IMR-90 (cell line): ENCODE results near the gene DGKD. TPM values are rescaled to one million over a fixed set of nuclear protein-coding genes. Genes with fewer than 3 reads are reported as not detected.

Source experiments
- ATAC-seq: fragments of 200-7000 bp; cut with Tn5 transposase; 2 replicates; pipeline ENCODE4 v1.9.1; 2020; ENCODE audit warnings: low read depth, mild to moderate bottlenecking, moderate library complexity
- BruUV-seq: library from RNA; stranded (reverse); fragments of 400-500 nt; replicated peaks from 2 replicates; lab custom pipeline; 2021; lab: Mats Ljungman, UMichigan
- CTCF ChIA-PET: fragments of 300-600 bp; formaldehyde crosslinking; extraction: SDS; loops from one replicate; lab custom pipeline; 2021; ENCODE audit warnings: antibody characterized with exemption; lab: Yijun Ruan, JAX
- POLR2A ChIA-PET: fragments of 300-600 bp; sonication (Branson Sonifier 250); formaldehyde crosslinking; loops from one replicate; lab custom pipeline; 2022; ENCODE audit warnings: antibody characterized with exemption; ENCODE audit not compliant: unreplicated experiment; lab: Charles Lee
- DNase-seq: peaks from one replicate; pipeline ENCODE4 v3.0.0; 2013
- H2AFZ ChIP-seq: replicated peaks from 2 replicates; pipeline ENCODE3; 2013; ENCODE audit warnings: low read length, mild to moderate bottlenecking; ENCODE audit not compliant: poor library complexity
- H2AK5ac ChIP-seq: 2 replicates; pipeline ENCODE4 v1.6.1; 2013; ENCODE audit warnings: low read depth, low read length, inconsistent platforms
- H2AK9ac ChIP-seq: replicated peaks from 2 replicates; pipeline ENCODE3; 2013; ENCODE audit warnings: mild to moderate bottlenecking, low read depth, low read length, moderate library complexity; ENCODE audit not compliant: poor library complexity
- H2BK120ac ChIP-seq: 2 replicates; pipeline ENCODE4 v1.6.1; 2013; ENCODE audit warnings: low read depth, low read length, inconsistent platforms
- H2BK15ac ChIP-seq: 3 replicates; pipeline ENCODE4 v1.6.1; 2013; ENCODE audit warnings: low read depth, low read length, inconsistent platforms
- H2BK20ac ChIP-seq: 2 replicates; pipeline ENCODE4 v1.6.1; 2013; ENCODE audit warnings: low read depth, mild to moderate bottlenecking, inconsistent platforms, low read length, moderate library complexity
- H2BK5ac ChIP-seq: 2 replicates; pipeline ENCODE4 v1.6.1; 2013; ENCODE audit warnings: mild to moderate bottlenecking, low read depth, low read length, inconsistent platforms; ENCODE audit not compliant: poor library complexity, severe bottlenecking
- H3K14ac ChIP-seq: replicated peaks from 2 replicates; pipeline ENCODE4 v1.6.1; 2013; ENCODE audit warnings: low read depth, low read length, inconsistent platforms
- H3K18ac ChIP-seq: 2 replicates; pipeline ENCODE4 v1.6.1; 2013; ENCODE audit warnings: low read depth, low read length, control low read depth
- H3K23ac ChIP-seq: 2 replicates; pipeline ENCODE4 v1.6.1; 2013; ENCODE audit warnings: low read depth, low read length, inconsistent platforms
- H3K27ac ChIP-seq: 2 replicates; pipeline ENCODE4 v1.5.1; 2013; ENCODE audit warnings: mild to moderate bottlenecking, control low read depth, low read length; ENCODE audit not compliant: insufficient read depth
- H3K27me3 ChIP-seq: 2 replicates; pipeline ENCODE4 v1.6.1; 2013; ENCODE audit warnings: low read length; ENCODE audit not compliant: control insufficient read depth, insufficient read depth
- H3K36me3 ChIP-seq: 2 replicates; pipeline ENCODE4 v1.6.1; 2013; ENCODE audit warnings: low read length, mixed read lengths; ENCODE audit not compliant: control insufficient read depth, insufficient read depth
- H3K4ac ChIP-seq: 2 replicates; pipeline ENCODE4 v1.6.1; 2013; ENCODE audit warnings: low read depth, low read length, inconsistent platforms
- H3K4me1 ChIP-seq: 2 replicates; pipeline ENCODE4 v1.6.1; 2013; ENCODE audit warnings: low read length, mixed read lengths; ENCODE audit not compliant: control insufficient read depth, insufficient read depth
- H3K4me2 ChIP-seq: 2 replicates; pipeline ENCODE4 v1.6.1; 2013; ENCODE audit warnings: low read depth, mild to moderate bottlenecking, control low read depth, low read length, moderate library complexity
- H3K4me3 ChIP-seq: 2 replicates; pipeline ENCODE4 v1.5.1; 2013; ENCODE audit warnings: low read depth, mild to moderate bottlenecking, control low read depth, low read length, moderate library complexity; ENCODE audit not compliant: insufficient read depth
- H3K56ac ChIP-seq: 2 replicates; pipeline ENCODE4 v1.6.1; 2013; ENCODE audit warnings: low read length, inconsistent platforms; ENCODE audit not compliant: insufficient read depth; ENCODE audit errors: extremely low read depth
- H3K79me1 ChIP-seq, 2 experiments: 2 replicates each; pipeline ENCODE4 v1.6.1; 2013; ENCODE audit warnings: low read length in 2 of 2, inconsistent platforms in 1 of 2, low read depth in 1 of 2
- H3K9ac ChIP-seq: 2 replicates; pipeline ENCODE4 v1.6.1; 2013; ENCODE audit warnings: low read depth, low read length, control low read depth
- H3K9me1 ChIP-seq: 2 replicates; pipeline ENCODE4 v1.6.1; 2013; ENCODE audit warnings: low read length, inconsistent platforms; ENCODE audit not compliant: insufficient read depth
- H3K9me3 ChIP-seq: 2 replicates; pipeline ENCODE4 v1.6.1; 2013; ENCODE audit warnings: low read length; ENCODE audit not compliant: control insufficient read depth, insufficient read depth
- H4K20me1 ChIP-seq: 2 replicates; pipeline ENCODE4 v1.6.1; 2013; ENCODE audit warnings: low read length, inconsistent platforms; ENCODE audit not compliant: insufficient read depth
- H4K5ac ChIP-seq: 2 replicates; pipeline ENCODE4 v1.6.1; 2013; ENCODE audit warnings: mild to moderate bottlenecking, low read depth, low read length, control low read depth
- H4K8ac ChIP-seq, 2 experiments: 2 replicates each; pipeline ENCODE4 v1.6.1; 2013; ENCODE audit warnings: low read depth in 2 of 2, low read length in 2 of 2, control low read depth in 1 of 2, inconsistent platforms in 1 of 2
- H4K91ac ChIP-seq: 2 replicates; pipeline ENCODE4 v1.6.1; 2013; ENCODE audit warnings: low read depth, low read length, inconsistent platforms; ENCODE audit not compliant: insufficient read depth
- CEBPB ChIP-seq: IDR thresholded peaks from 2 replicates; pipeline ENCODE4 v1.6.1; 2012; ENCODE audit warnings: low read depth, low read length, improper control_type of control experiment
- FOS ChIP-seq: fragments of 150-350 bp; IDR thresholded peaks from 2 replicates; pipeline ENCODE4 v1.6.1; 2016; ENCODE audit warnings: low read depth, low read length
- MAFK ChIP-seq: IDR thresholded peaks from 2 replicates; pipeline ENCODE4 v1.6.1; 2012; ENCODE audit warnings: low read depth, low read length, improper control_type of control experiment
- RCOR1 ChIP-seq: IDR thresholded peaks from 2 replicates; pipeline ENCODE4 v1.6.1; 2012; ENCODE audit warnings: mild to moderate bottlenecking, low read length, improper control_type of control experiment; ENCODE audit not compliant: insufficient replicate concordance
- RFX5 ChIP-seq: IDR thresholded peaks from 2 replicates; pipeline ENCODE4 v1.8.0; 2012; ENCODE audit warnings: low read depth, mild to moderate bottlenecking, low read length, moderate library complexity
- SMC3 ChIP-seq: fragments of 150-350 bp; IDR thresholded peaks from 2 replicates; pipeline ENCODE4 v1.6.1; 2016; ENCODE audit warnings: low read depth, mild to moderate bottlenecking, antibody characterized with exemption, low read length, moderate library complexity
- WGBS, 2 experiments: methylation state at CpG; one replicate each; pipeline versions ENCODE4 v1.1.5 to v1.1.7; 2013; ENCODE audit warnings: missing lambda C conversion rate in 2 of 2; ENCODE audit not compliant: insufficient read length in 1 of 2; ENCODE audit errors: extremely low coverage in 2 of 2; 5-methylcytosine and 5-hydroxymethylcytosine counted together
- dilution Hi-C: fragments of 300-500 bp; cut with HindIII; formaldehyde crosslinking; loops from one replicate; pipeline ENCODE4 v1.14.3; 2018; ENCODE audit warnings: low sequenced_read_pairs; ENCODE audit not compliant: unreplicated experiment
- in situ Hi-C: fragments of 300-500 bp; cut with MboI; formaldehyde crosslinking; loops from 3 replicates; pipeline ENCODE4 v1.14.3; 2019; ENCODE audit warnings: low sequenced_read_pairs, inconsistent platforms, mixed read lengths
- intact Hi-C: fragments of 100-400 bp; cut with micrococcal nuclease; formaldehyde crosslinking; loops from 2 replicates; pipeline ENCODE4 v1.10.0; 2022
- polyA plus RNA-seq, 3 experiments: library from polyadenylated mRNA; depleted of rRNA; stranded (reverse); fragments of >200 nt; gene quantifications; 2 replicates each; pipeline ENCODE4 v1.2.3, GENCODE V29; 2012; ENCODE audit warnings: low replicate concordance in 1 of 3
- total RNA-seq: library from RNA; depleted of rRNA; stranded (reverse); fragments of >200 nt; gene quantifications from 2 replicates; pipeline ENCODE4 v1.2.3, GENCODE V29; 2012
- TF ChIP-seq, protein P1 (sequence below): conservative IDR thresholded peaks from 2 replicates; pipeline ENCODE4 v1.5.1; 2012; ENCODE audit warnings: mild to moderate bottlenecking, low read depth, low read length, improper control_type of control experiment
- TF ChIP-seq, protein P2 (sequence below): fragments of 150-350 bp; IDR thresholded peaks from 2 replicates; pipeline ENCODE4 v1.6.1; 2017; ENCODE audit warnings: mild to moderate bottlenecking, antibody characterized with exemption, low read length, low read depth
- TF ChIP-seq, protein P3 (sequence below): fragments of 150-350 bp; IDR thresholded peaks from 2 replicates; pipeline ENCODE4 v1.6.1; 2016; ENCODE audit warnings: low read depth, mild to moderate bottlenecking, low read length, moderate library complexity, borderline replicate concordance

The DGKD gene
- total and polyA plus RNA-seq, 2 of the 4 experiments (the other 2 are of a cell fraction), result 6.5 to 10.1 TPM

DNA sequence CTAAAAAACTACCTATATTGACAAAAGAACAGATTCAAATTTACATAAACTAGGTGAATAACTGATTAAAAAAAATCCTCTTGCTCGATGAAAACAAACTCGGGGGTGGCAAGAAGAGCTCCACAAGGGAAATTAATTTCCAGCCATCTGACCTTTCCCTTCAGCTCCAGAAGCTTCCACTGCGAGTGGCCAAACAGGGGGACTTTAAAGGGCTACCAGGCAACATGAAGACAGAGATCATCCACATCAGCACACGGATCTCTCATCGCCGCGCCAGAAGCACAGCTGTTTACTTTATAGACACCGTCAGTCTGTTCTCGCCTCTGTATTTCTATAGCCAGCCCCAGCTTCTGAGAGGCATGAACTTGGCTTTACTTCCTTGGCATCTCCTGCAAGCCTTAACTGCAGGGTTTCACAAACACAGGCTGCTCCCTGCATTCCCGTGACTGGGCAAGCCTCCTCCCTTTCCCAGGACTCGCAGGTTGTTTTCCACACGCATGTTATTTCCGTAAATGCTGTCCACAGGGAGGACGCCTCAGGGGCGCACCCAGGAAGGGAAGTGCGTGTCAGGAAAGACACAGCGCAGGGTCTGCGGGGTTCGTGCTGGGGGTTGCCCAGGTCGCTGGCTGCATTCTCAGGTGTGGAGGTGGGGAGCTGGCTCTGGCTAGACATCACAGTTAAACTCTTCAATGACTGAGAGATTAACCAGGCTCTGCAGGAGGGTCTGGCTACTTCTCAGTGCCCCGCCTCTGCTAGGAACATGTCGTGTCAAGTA, 127.3 kb downstream of the DGKD start:
- Histone ChIP-seq H3K4me2 (no peak overlapping the region), H3K9me3 (no peaks in the 10 kb centered on the region), H3K4me1 (peaks cover 5% of the 10 kb centered on the region), H3K9ac (no peak overlapping the region), H3K18ac (no peak overlapping the region), H3K9me1 (peaks cover 10% of the 10 kb centered on the region), H4K20me1 (no peaks in the 10 kb centered on the region; the same call in 1 of the 2 replicates), H4K8ac (no peak overlapping the region), H3K27ac (no peak overlapping the region), H2AFZ (peak overlapping the region; percentile 29), H3K79me1 (peaks cover 0 to 4% of the 10 kb centered on the region in 2 experiments; a peak in 1 of 4 replicates), H2BK20ac (no peak overlapping the region), H3K4me3 (no peak overlapping the region), H3K23ac (no peak overlapping the region), H3K56ac (no peak overlapping the region), H3K4ac (no peak overlapping the region), H3K14ac (no peak overlapping the region; the same call in 1 of the 2 replicates), H2AK5ac (0 out of 2 replicates have a peak overlapping the region, but pooled peaks have one; percentile 13), H2BK5ac (no peak overlapping the region), H2BK15ac (no peak overlapping the region), H4K91ac (no peak overlapping the region; the same call in 1 of the 2 replicates), H2BK120ac (no peak overlapping the region), H2AK9ac (no peak overlapping the region), H3K27me3 (no peaks in the 10 kb centered on the region), H3K36me3 (peaks cover 41% of the 10 kb centered on the region), H4K5ac (no peak overlapping the region)
- TF ChIP-seq RCOR1 (no peak), FOS (no peak), RFX5 (no peak), CEBPB (no peak), SMC3 (no peak), MAFK (no peak)
- TF ChIP-seq, protein P1, sequence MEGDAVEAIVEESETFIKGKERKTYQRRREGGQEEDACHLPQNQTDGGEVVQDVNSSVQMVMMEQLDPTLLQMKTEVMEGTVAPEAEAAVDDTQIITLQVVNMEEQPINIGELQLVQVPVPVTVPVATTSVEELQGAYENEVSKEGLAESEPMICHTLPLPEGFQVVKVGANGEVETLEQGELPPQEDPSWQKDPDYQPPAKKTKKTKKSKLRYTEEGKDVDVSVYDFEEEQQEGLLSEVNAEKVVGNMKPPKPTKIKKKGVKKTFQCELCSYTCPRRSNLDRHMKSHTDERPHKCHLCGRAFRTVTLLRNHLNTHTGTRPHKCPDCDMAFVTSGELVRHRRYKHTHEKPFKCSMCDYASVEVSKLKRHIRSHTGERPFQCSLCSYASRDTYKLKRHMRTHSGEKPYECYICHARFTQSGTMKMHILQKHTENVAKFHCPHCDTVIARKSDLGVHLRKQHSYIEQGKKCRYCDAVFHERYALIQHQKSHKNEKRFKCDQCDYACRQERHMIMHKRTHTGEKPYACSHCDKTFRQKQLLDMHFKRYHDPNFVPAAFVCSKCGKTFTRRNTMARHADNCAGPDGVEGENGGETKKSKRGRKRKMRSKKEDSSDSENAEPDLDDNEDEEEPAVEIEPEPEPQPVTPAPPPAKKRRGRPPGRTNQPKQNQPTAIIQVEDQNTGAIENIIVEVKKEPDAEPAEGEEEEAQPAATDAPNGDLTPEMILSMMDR, result no peak
- TF ChIP-seq, protein P2, sequence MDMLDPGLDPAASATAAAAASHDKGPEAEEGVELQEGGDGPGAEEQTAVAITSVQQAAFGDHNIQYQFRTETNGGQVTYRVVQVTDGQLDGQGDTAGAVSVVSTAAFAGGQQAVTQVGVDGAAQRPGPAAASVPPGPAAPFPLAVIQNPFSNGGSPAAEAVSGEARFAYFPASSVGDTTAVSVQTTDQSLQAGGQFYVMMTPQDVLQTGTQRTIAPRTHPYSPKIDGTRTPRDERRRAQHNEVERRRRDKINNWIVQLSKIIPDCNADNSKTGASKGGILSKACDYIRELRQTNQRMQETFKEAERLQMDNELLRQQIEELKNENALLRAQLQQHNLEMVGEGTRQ, result no peak
- TF ChIP-seq, protein P3, sequence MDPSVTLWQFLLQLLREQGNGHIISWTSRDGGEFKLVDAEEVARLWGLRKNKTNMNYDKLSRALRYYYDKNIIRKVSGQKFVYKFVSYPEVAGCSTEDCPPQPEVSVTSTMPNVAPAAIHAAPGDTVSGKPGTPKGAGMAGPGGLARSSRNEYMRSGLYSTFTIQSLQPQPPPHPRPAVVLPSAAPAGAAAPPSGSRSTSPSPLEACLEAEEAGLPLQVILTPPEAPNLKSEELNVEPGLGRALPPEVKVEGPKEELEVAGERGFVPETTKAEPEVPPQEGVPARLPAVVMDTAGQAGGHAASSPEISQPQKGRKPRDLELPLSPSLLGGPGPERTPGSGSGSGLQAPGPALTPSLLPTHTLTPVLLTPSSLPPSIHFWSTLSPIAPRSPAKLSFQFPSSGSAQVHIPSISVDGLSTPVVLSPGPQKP, result no peak
- no peak for DNase-seq
- ChIA-PET CTCF (interaction anchor here (0.6 kb wide), 1 partner anchor 246 kb away, joined by 3 read pairs; no protein-coding TSS in a partner anchor), POLR2A (no interaction called here)
- WGBS, 2 experiments, result 52% methylated on average over 7 of the region's 22 CpGs; no CpG with 5 or more reads in 1 of the 2 experiments
- BruUV-seq, result no TSS peak
- peak; percentile 15; the same call in 1 of the 2 replicates for ATAC-seq
- dilution Hi-C loops, result no loop called here
- in situ Hi-C loops, result no loop called here
- intact Hi-C loops, result no loop called here
